Thyroid gland (tissue), 4 donors: ENCODE measurements around the gene PVRIG.

ENCODE experiments used
- CTCF ChIP-seq, 6 experiments: fragments of 200-600 bp in 3 of 6; fragments of 450-650 bp in 3 of 6; sonication (generic) in 3 of 6; IDR thresholded peaks; one replicate each; pipeline ENCODE4 v1.5.1; 2016 to 2019; ENCODE audit warnings: antibody characterized with exemption in 6 of 6, mild to moderate bottlenecking in 2 of 6, inconsistent platforms in 1 of 6, moderate library complexity in 1 of 6
- POLR2A ChIP-seq, 2 donors: fragments of 450-650 bp; IDR thresholded peaks; one replicate each; pipeline ENCODE4 v1.6.1; 2017; ENCODE audit warnings: antibody characterized with exemption in 2 of 2, mild to moderate bottlenecking in 2 of 2, moderate library complexity in 1 of 2

GRCh38 chr7:100200693-100201092 is 19.1 kb upstream of the PVRIG start:
- no peak for TF ChIP-seq POLR2A (IDR thresholded peaks at IDR 0.05)
- no peak for TF ChIP-seq CTCF (IDR thresholded peaks at IDR 0.05)
